ENCODE results near the gene CEPT1.

Gene CEPT1

GRCh38 chr1:111234258-111234657, 94.2 kb downstream of the CEPT1 start:
- DNase-seq: no peak
